Right lobe of liver (tissue), 6 donors: ENCODE measurements around the gene INS. TPM values are rescaled to one million over a fixed set of nuclear protein-coding genes. Genes with fewer than 3 reads are reported as not detected.

Source experiments
- ATAC-seq, 4 donors: fragments of 200-7000 bp; cut with Tn5 transposase; one replicate each; pipeline ENCODE4 v1.9.1; 2020; ENCODE audit warnings: mild to moderate bottlenecking in 4 of 4, moderate library complexity in 4 of 4
- DNase-seq, 3 donors: peaks; one replicate each; pipeline ENCODE4 v3.0.0-alpha.2; 2020
- H3K27ac ChIP-seq, 3 donors: fragments of 200-600 bp; one replicate each; pipeline ENCODE4 v1.8.0; 2022
- H3K27me3 ChIP-seq, 2 donors: fragments of 200-600 bp; one replicate each; pipeline ENCODE4 v1.8.0; 2022
- H3K36me3 ChIP-seq, 4 donors: fragments of 200-600 bp; sonication (generic) in 1 of 4; one replicate each; pipeline versions ENCODE4 v1.5.1 to v1.8.0; 2017 to 2022; ENCODE audit warnings: control low read depth in 1 of 4
- H3K4me1 ChIP-seq, 4 donors: fragments of 200-600 bp; sonication (generic) in 1 of 4; one replicate each; pipeline versions ENCODE4 v1.5.1 to v1.8.0; 2017 to 2022; ENCODE audit warnings: control low read depth in 1 of 4
- H3K4me3 ChIP-seq, 3 donors: fragments of 200-600 bp; one replicate each; pipeline ENCODE4 v1.8.0; 2022
- H3K9me3 ChIP-seq, 4 donors: fragments of 200-600 bp; sonication (generic) in 1 of 4; one replicate each; pipeline versions ENCODE4 v1.5.1 to v1.8.0; 2017 to 2022; ENCODE audit warnings: control low read depth in 1 of 4
- POLR2A ChIP-seq: fragments of 450-650 bp; IDR thresholded peaks from one replicate; pipeline ENCODE4 v1.6.1; 2017; ENCODE audit warnings: antibody characterized with exemption, mild to moderate bottlenecking
- WGBS: methylation state at CpG from one replicate; pipeline ENCODE4 v1.1.6; 2018; ENCODE audit warnings: low coverage, low lambda C conversion rate; ENCODE audit not compliant: insufficient coverage; ENCODE audit errors: missing lambda C conversion rate; 5-methylcytosine and 5-hydroxymethylcytosine counted together
- intact Hi-C, 2 donors: fragments of 100-400 bp; cut with DNase I; formaldehyde crosslinking; loops; one replicate each; pipeline versions ENCODE4 v1.11.2 to v1.14.1; 2022
- total RNA-seq, 6 experiments: library from RNA; depleted of rRNA in 2 of 6; stranded (reverse); fragments of >200 nt in 2 of 6; fragmentation: NEBNext Ultra II Directional in 3 of 6; extraction: Animal tissue kit (Norgen Biotek cat#: 25700) in 3 of 6; gene quantifications; one replicate each; pipeline versions ENCODE4 v1.1.0 to v1.2.4, GENCODE V29; 2016 to 2023
- TF ChIP-seq, protein P1 (sequence below), 4 donors: fragments of 200-600 bp in 3 of 4; fragments of 450-650 bp in 1 of 4; IDR thresholded peaks; one replicate each; pipeline versions ENCODE4 v1.5.1 to v1.8.0; 2016 to 2022; ENCODE audit warnings: antibody characterized with exemption in 4 of 4, mild to moderate bottlenecking in 2 of 4
- donor health status: DM: no; HTN: yes; CAD: no.
- donor health status: DM: no; HTN: no; CAD: no.
- donor health status: DM: no; HTN: no; CAD: no.
- donor health status: DM: no; HTN: yes; CAD: no.
- donor health status: DM: no; HTN: yes; CAD: no.

Gene INS
- total RNA-seq, 6 experiments from 2014 or later, result not detected

DNA sequence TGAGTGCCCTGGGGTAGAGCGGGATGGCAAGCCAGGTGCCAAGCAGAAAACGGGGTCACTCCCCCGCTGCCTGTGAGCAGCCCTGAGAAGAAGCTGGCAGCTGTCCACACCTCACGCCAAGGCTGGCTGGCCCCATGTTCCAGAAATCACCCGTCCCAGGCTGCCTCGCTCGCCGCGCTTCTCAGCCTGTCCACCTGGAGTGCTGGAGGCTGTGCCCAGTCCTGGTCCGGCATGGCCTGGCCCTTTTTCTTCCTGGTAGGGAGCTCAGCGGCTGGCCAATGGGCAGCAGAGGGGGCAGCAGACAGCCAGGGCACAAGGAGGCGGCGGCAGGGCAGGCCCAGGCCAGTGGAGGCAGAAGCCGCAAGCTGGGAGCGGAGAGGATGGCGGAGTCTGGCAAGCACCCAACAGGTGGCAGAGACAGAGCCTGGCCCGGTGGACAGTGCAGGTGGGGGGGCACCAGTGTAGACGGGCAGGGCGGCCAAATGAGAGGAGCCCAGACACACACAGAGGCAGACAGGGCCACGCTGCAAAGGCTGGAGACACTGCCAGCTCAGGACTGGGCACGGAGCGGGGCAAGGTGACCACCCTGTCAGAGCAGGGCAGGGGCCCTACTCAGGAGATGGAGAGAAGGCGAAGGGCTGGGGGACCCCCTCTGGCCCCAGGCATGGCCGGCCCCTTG, 47.8 kb upstream of the INS start:
- WGBS, result 87% methylated on average over 9 of the region's 24 CpGs
- intact Hi-C loops, result loop anchor here in 1 of 2 donors (10.0 kb wide), 1 partner anchor 316 kb away; no protein-coding TSS in a partner anchor
- Histone ChIP-seq H3K27me3 (no peaks in the 10 kb centered on the region), H3K4me3 (no peak overlapping the region), H3K9me3 (no peaks in the 10 kb centered on the region), H3K27ac (no peak overlapping the region), H3K4me1 (no peaks in the 10 kb centered on the region), H3K36me3 (no peaks in the 10 kb centered on the region)
- TF ChIP-seq POLR2A, result no peak
- TF ChIP-seq, protein P1, sequence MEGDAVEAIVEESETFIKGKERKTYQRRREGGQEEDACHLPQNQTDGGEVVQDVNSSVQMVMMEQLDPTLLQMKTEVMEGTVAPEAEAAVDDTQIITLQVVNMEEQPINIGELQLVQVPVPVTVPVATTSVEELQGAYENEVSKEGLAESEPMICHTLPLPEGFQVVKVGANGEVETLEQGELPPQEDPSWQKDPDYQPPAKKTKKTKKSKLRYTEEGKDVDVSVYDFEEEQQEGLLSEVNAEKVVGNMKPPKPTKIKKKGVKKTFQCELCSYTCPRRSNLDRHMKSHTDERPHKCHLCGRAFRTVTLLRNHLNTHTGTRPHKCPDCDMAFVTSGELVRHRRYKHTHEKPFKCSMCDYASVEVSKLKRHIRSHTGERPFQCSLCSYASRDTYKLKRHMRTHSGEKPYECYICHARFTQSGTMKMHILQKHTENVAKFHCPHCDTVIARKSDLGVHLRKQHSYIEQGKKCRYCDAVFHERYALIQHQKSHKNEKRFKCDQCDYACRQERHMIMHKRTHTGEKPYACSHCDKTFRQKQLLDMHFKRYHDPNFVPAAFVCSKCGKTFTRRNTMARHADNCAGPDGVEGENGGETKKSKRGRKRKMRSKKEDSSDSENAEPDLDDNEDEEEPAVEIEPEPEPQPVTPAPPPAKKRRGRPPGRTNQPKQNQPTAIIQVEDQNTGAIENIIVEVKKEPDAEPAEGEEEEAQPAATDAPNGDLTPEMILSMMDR (IDR thresholded peaks at IDR 0.05), result no peak
- DNase-seq (peak; percentile 21 to 56 (median 44)), ATAC-seq (no peak)

DNA sequence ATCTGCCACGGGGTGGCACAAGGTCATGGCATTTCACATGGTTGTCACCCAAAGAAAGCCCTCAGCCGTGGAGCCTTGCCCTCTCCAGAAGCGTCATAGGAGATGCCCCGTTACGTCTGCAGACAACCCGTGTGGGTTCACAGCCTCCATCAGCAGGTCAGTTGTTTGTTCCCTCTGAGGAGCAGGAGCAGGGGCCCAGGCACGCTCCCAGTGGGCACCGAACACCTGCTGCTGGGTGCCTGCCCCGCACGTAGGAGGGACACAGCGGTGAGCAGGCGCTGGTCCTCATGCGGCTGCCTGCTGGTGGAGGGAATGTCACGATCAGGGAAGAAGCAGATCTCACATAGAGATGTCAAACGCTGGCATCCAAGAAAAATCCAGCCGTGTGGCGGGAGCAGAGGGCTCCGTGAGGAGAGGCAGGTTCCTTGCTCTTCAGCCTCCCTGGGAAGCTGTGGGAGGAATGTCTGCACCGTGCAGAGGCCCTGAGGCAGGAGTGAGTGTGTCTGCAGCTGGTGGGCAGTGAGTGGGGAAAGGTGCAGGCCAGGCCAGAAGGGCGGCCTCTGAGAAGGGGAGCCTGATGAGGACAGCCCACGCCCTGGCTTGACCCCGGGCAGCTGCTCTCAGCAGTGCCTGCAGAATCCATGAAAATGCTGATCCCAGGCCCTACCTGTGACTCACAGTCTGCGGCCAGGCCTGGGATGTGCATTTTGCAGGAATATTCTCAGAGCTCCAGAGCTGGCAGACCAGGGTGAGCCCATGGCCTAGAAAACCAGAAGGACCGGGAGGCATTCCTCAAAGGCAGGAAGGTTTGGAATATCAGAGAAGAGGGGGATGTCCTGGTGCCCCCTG, 47.0 kb upstream of the INS start:
- 85% methylated on average over 11 of the region's 24 CpGs for WGBS
- TF ChIP-seq POLR2A, result no peak
- TF ChIP-seq, protein P1 (IDR thresholded peaks at IDR 0.05), result no peak
- Histone ChIP-seq H3K27me3 (no peaks in the 10 kb centered on the region), H3K27ac (no peak overlapping the region), H3K9me3 (no peaks in the 10 kb centered on the region), H3K4me1 (no peaks in the 10 kb centered on the region), H3K4me3 (no peak overlapping the region), H3K36me3 (no peaks in the 10 kb centered on the region)
- DNase-seq (peak in 1 of 3 donors; percentile 28), ATAC-seq (no peak)
- intact Hi-C loops, result loop anchor here in 1 of 2 donors (10.0 kb wide), 1 partner anchor 317 kb away; no protein-coding TSS in a partner anchor

DNA sequence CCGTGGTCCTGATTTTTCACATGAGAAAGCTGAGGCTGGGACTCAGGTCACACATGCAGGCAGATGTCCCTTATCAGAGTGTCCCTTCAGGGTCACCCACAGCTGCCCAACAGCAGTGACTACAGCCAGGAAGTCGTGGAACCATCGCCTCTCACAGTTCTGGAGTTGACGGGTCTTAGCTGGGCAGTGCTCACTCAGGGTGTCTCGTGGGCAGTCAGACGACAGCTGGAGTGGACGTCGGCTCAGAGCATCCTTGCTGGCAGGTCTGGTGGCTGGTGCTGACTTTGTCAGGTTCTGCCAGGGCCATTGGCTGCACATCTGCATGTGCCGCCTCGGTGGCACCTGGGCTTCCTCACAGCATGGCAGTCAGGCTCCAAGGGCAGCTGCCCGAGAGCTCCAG, 46.2 kb upstream of the INS start:
- peak in 1 of 3 donors; percentile 35 for DNase-seq
- Histone ChIP-seq H3K27me3 (no peaks in the 10 kb centered on the region), H3K27ac (no peak overlapping the region), H3K4me3 (no peak overlapping the region), H3K36me3 (no peaks in the 10 kb centered on the region), H3K4me1 (no peaks in the 10 kb centered on the region), H3K9me3 (no peaks in the 10 kb centered on the region)
- intact Hi-C loops, result loop anchor here in 1 of 2 donors (10.0 kb wide), 1 partner anchor 318 kb away; no protein-coding TSS in a partner anchor
- TF ChIP-seq POLR2A, result no peak
- TF ChIP-seq, protein P1 (IDR thresholded peaks at IDR 0.05), result no peak
- ATAC-seq, result no peak
- 100% methylated on average over 1 of the region's 11 CpGs for WGBS

DNA sequence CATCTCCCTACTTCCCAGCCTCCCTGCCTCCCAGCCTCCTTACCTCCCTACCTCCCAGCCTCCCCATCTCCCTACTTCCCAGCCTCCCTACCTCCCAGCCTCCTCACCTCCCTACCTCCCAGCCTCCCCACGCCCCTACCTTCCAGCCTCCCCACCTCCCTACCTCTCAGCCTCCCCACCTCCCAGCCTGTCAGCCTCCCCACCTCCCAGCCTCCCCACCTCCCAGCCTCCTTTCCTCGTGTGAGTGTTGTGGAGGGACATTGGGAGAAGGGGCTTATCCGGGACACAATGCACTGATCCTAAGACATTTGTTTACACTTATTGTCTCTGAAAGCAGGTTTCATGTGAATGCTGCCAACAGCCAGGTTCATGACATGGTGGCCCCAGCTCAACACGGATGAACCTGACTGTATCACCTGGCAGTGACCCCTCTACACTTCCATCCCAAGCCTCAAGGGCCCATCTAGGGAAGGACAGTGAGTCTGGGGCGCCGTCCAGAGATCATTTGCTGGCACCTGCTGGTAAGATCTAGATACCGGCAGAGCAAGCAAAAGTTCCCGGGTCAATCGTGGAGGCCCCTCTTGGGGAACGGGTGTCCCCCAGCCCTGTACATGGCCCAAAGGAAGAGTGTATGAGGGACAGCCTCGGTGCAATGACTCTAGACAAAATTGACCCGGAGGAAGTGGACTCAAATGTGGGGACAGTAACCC, 45.1 kb upstream of the INS start:
- Histone ChIP-seq H3K4me1 (no peaks in the 10 kb centered on the region), H3K27me3 (no peaks in the 10 kb centered on the region), H3K9me3 (no peaks in the 10 kb centered on the region), H3K4me3 (no peak overlapping the region), H3K27ac (no peak overlapping the region), H3K36me3 (no peaks in the 10 kb centered on the region)
- ATAC-seq, result no peak
- peak in 1 of 3 donors; percentile 36 for DNase-seq
- TF ChIP-seq, protein P1 (IDR thresholded peaks at IDR 0.05), result no peak
- TF ChIP-seq POLR2A, result no peak
- 83% methylated on average over 10 of the region's 12 CpGs for WGBS
- intact Hi-C loops, result loop anchor here in 1 of 2 donors (10.0 kb wide), 1 partner anchor 319 kb away; no protein-coding TSS in a partner anchor
